Activated CD4-positive, alpha-beta T cell treated with anti-CD3 and anti-CD28 coated beads, Interleukin-2, amount 50 U/mL, for 48 hours (primary cell): ENCODE data around the gene EVA1A.
"Not testable (repeated sequence)": the region's sequence is repeated elsewhere in the genome, so short reads cannot be mapped to it uniquely, and the experiment has no call there.

ENCODE experiments used
- DNase-seq, 2 experiments: peaks; one replicate each; pipeline ENCODE4 v3.0.0-alpha.2; 2020

EVA1A gene

GRCh38 chr2:75516378-75517360 lies 44.1 kb downstream of the EVA1A start:
- DNase-seq, result no peak

- no peak for DNase-seq
These were observed 45.0 kb downstream of the EVA1A start for GRCh38 chr2:75515584-75516368.

GRCh38 chr2:75513616-75514170 lies 47.0 kb downstream of the EVA1A start:
- DNase-seq, result no peak

GRCh38 chr2:75512455-75513212 lies 48.1 kb downstream of the EVA1A start:
- no peak for DNase-seq

- DNase-seq, result no peak
These were observed 54.5 kb downstream of the EVA1A start for GRCh38 chr2:75506101-75506697.

GRCh38 chr2:75505012-75505411 lies 55.7 kb downstream of the EVA1A start:
- DNase-seq, result no peak

GRCh38 chr2:75503048-75503607 lies 57.6 kb downstream of the EVA1A start:
- DNase-seq, result no peak

- no peak for DNase-seq
These were observed 60.1 kb downstream of the EVA1A start for GRCh38 chr2:75500633-75501032.

- no peak for DNase-seq
These were observed 61.2 kb downstream of the EVA1A start for GRCh38 chr2:75499534-75499933.

GRCh38 chr2:75498907-75499306 lies 61.8 kb downstream of the EVA1A start:
- no peak for DNase-seq

- DNase-seq, result no peak
These were observed 63.5 kb downstream of the EVA1A start for GRCh38 chr2:75497256-75497655.

- no peak for DNase-seq
These were observed 64.9 kb downstream of the EVA1A start for GRCh38 chr2:75495862-75496261.

- no peak for DNase-seq
These were observed 66.5 kb downstream of the EVA1A start for GRCh38 chr2:75494137-75494769.

- DNase-seq, result no peak
These were observed 67.5 kb downstream of the EVA1A start for GRCh38 chr2:75493230-75493629.

GRCh38 chr2:75491129-75491753 lies 69.5 kb downstream of the EVA1A start:
- DNase-seq, result no peak

- DNase-seq, result no peak
These were observed 71.0 kb downstream of the EVA1A start for GRCh38 chr2:75489721-75490120.

- DNase-seq, result no peak
These were observed 72.6 kb downstream of the EVA1A start for GRCh38 chr2:75488157-75488556.

GRCh38 chr2:75486735-75487134 lies 74.0 kb downstream of the EVA1A start:
- DNase-seq, result not testable (repeated sequence)

- no peak for DNase-seq
These were observed 75.9 kb downstream of the EVA1A start for GRCh38 chr2:75484840-75485239.

- DNase-seq, result no peak
These were observed 76.9 kb downstream of the EVA1A start for GRCh38 chr2:75483878-75484277.

- no peak for DNase-seq
These were observed 78.3 kb downstream of the EVA1A start for GRCh38 chr2:75482398-75482797.
